Mucosa of rectum (tissue), 2 donors: ENCODE data around the gene ZNRF3.

Experiments
- H3K27ac ChIP-seq, 2 donors: one replicate each; pipeline ENCODE4 v1.7.0; 2013; ENCODE audit warnings: inconsistent platforms in 2 of 2, low read depth in 2 of 2, low read length in 2 of 2
- H3K27me3 ChIP-seq, 2 donors: one replicate each; pipeline ENCODE4 v1.7.0; 2013; ENCODE audit warnings: low read length in 2 of 2; ENCODE audit not compliant: control insufficient read depth in 2 of 2, insufficient read depth in 2 of 2
- H3K36me3 ChIP-seq, 2 donors: one replicate each; pipeline ENCODE4 v1.7.0; 2013; ENCODE audit warnings: low read length in 2 of 2; ENCODE audit not compliant: control insufficient read depth in 2 of 2, insufficient read depth in 2 of 2
- H3K4me1 ChIP-seq, 2 donors: one replicate each; pipeline ENCODE4 v1.7.0; 2013; ENCODE audit warnings: low read length in 2 of 2, mild to moderate bottlenecking in 1 of 2; ENCODE audit not compliant: control insufficient read depth in 2 of 2, insufficient read depth in 2 of 2
- H3K4me3 ChIP-seq, 2 donors: one replicate each; pipeline ENCODE4 v1.7.0; 2013; ENCODE audit warnings: low read length in 2 of 2
- H3K9ac ChIP-seq, 2 donors: one replicate each; pipeline ENCODE4 v1.7.0; 2013; ENCODE audit warnings: low read length in 2 of 2, low read depth in 1 of 2, mild to moderate bottlenecking in 1 of 2
- H3K9me3 ChIP-seq, 2 donors: one replicate each; pipeline ENCODE4 v1.7.0; 2013; ENCODE audit warnings: low read length in 2 of 2; ENCODE audit not compliant: control insufficient read depth in 2 of 2
- donor health status: healthy.
- donor health status: Normal muscosa, but diverticular disease.

Gene ZNRF3

GRCh38 chr22:28992565-28993356 is 109.4 kb downstream of the ZNRF3 start:
- H3K9ac ChIP-seq, result no peak overlapping the region
- no peaks in the 10 kb centered on the region for H3K27me3 ChIP-seq
- H3K27ac ChIP-seq, result no peak overlapping the region
- no peaks in the 10 kb centered on the region for H3K4me1 ChIP-seq
- no peaks in the 10 kb centered on the region for H3K36me3 ChIP-seq
- no peak overlapping the region for H3K4me3 ChIP-seq
- H3K9me3 ChIP-seq, result no peaks in the 10 kb centered on the region

DNA sequence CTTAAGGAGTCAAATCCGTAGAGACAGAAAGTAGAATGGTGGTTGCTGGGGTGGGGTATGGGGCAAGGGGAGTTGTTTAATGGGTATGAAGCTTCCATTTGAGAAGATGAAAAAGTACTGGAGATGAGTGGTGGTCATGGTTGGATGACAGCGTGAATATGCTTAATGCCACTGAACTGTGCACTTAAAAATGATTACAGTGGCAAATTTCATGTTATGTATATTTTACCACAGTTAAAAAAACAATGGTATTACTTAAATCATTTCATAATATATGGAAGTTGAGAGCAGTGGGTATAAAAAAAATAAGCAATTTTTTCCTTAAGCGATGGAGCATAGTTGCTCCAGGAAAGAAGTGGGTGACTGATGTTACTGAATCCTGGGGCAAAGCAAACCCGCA is 111.2 kb downstream of the ZNRF3 start:
- Histone ChIP-seq H3K9ac (no peak overlapping the region), H3K27ac (no peak overlapping the region), H3K4me3 (no peak overlapping the region)

GRCh38 chr22:28995551-28995950 is 112.2 kb downstream of the ZNRF3 start:
- H3K4me3 ChIP-seq, result no peak overlapping the region

More for the DNA sequence above, 111.2 kb downstream of the ZNRF3 start:
- Histone ChIP-seq H3K36me3 (no peaks in the 10 kb centered on the region), H3K4me1 (peaks cover 2% of the 10 kb centered on the region in 2 donors), H3K9me3 (no peaks in the 10 kb centered on the region), H3K27me3 (no peaks in the 10 kb centered on the region)

DNA sequence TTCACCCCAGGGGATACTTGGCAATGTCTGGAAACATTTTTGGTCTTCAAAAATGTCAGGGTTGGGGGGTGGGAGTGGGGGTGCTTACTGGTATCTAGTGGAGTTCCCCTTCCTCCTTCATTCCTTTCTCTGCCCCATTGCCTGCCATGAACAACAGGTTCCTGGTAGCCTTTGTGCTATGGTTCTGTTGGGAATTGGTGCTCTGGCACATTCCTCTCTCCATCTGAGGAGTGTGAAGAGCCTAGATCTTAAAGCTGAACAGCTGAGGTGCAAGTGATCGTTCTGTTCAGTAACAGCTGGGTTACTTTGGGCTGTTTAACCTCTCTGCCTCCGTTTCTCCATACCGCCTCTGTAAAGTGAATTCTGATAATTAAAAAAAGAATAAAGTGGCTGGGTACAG is 114.0 kb downstream of the ZNRF3 start:
- peaks cover 2 to 7% of the 10 kb centered on the region in 2 donors for H3K4me1 ChIP-seq
- no peak overlapping the region for H3K9ac ChIP-seq
- no peaks in the 10 kb centered on the region for H3K9me3 ChIP-seq
- H3K4me3 ChIP-seq, result no peak overlapping the region
- no peak overlapping the region for H3K27ac ChIP-seq
- H3K36me3 ChIP-seq, result no peaks in the 10 kb centered on the region
- no peaks in the 10 kb centered on the region for H3K27me3 ChIP-seq

More at GRCh38 chr22:28995551-28995950, 112.2 kb downstream of the ZNRF3 start:
- Histone ChIP-seq H3K36me3 (no peaks in the 10 kb centered on the region), H3K9me3 (no peaks in the 10 kb centered on the region), H3K27ac (no peak overlapping the region), H3K4me1 (peaks cover 2 to 7% of the 10 kb centered on the region in 2 donors), H3K9ac (no peak overlapping the region), H3K27me3 (no peaks in the 10 kb centered on the region)

DNA sequence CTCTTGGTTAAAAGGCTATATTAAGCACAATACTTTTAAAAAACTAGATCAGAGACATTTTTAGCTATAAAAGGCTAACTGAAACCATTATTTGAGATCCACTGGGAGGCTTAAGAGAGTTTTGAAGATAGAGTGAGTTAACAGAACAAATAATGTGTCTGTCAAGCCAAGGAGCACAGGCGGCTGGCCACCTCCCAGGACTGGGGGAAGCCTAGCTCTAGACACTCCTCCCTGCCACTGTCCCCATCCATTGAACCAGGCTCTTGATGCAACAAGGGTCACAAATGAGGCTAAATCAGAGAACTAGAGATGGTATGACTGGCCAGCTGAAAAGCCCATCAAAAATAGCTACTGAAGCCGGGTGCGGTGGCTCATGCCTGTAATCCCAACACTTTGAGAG is 115.3 kb downstream of the ZNRF3 start:
- H3K36me3 ChIP-seq, result no peaks in the 10 kb centered on the region
- H3K4me3 ChIP-seq, result no peak overlapping the region
- H3K4me1 ChIP-seq, result peaks cover 2 to 7% of the 10 kb centered on the region in 2 donors
- no peak overlapping the region for H3K27ac ChIP-seq
- H3K9me3 ChIP-seq, result no peaks in the 10 kb centered on the region
- H3K9ac ChIP-seq, result no peak overlapping the region
- no peaks in the 10 kb centered on the region for H3K27me3 ChIP-seq

DNA sequence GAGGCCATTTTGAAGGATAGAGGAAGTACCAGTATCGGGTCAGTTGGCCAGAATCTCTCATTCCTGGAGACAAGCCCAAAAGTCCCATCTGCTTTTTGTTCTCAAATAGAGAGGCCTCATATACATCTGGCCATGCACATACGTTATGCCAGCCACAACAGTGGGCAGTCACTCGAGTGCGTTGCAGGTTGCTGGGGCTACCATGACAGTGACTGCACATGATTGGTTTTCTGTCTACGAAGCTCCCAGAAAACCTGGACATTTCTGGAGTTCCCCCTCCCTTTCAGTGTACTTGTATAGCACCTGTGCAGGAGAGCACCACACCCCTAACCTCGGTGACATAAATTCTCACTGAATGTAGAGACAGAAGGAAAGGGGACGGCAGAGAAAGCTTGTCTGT is 116.1 kb downstream of the ZNRF3 start:
- Histone ChIP-seq H3K9me3 (no peaks in the 10 kb centered on the region), H3K9ac (no peak overlapping the region), H3K27ac (no peak overlapping the region), H3K4me1 (peaks cover 2 to 7% of the 10 kb centered on the region in 2 donors), H3K36me3 (no peaks in the 10 kb centered on the region), H3K4me3 (no peak overlapping the region), H3K27me3 (no peaks in the 10 kb centered on the region)

GRCh38 chr22:28999919-29000556 is 116.7 kb downstream of the ZNRF3 start:
- no peak overlapping the region for H3K9ac ChIP-seq
- no peaks in the 10 kb centered on the region for H3K27me3 ChIP-seq
- H3K9me3 ChIP-seq, result no peaks in the 10 kb centered on the region
- no peaks in the 10 kb centered on the region for H3K36me3 ChIP-seq
- peaks cover 6 to 11% of the 10 kb centered on the region in 2 donors for H3K4me1 ChIP-seq
- no peak overlapping the region for H3K4me3 ChIP-seq
- H3K27ac ChIP-seq, result no peak overlapping the region

DNA sequence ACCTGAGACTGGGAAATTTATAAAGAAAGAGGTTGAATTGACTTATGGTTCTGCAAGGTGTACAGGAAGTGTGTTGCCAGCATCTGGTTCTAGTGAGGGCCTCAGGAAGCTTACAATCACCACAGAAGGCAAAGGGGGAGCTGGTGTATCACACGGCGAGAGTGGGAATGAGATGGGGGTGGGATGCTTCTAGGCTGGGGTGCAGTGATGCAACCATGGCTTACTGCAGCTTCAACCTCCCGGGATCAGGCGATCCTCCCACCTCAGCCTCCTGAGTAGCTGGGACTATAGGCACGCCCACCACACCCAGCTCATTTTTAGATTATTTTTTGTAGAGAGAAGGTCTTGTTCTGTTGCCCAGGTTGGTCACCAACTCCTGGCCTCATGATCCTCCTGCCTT is 117.3 kb downstream of the ZNRF3 start:
- no peaks in the 10 kb centered on the region for H3K27me3 ChIP-seq
- H3K27ac ChIP-seq, result no peak overlapping the region
- no peaks in the 10 kb centered on the region for H3K9me3 ChIP-seq
- H3K9ac ChIP-seq, result no peak overlapping the region
- no peaks in the 10 kb centered on the region for H3K36me3 ChIP-seq
- H3K4me1 ChIP-seq, result peaks cover 12 to 17% of the 10 kb centered on the region in 2 donors
- no peak overlapping the region for H3K4me3 ChIP-seq

DNA sequence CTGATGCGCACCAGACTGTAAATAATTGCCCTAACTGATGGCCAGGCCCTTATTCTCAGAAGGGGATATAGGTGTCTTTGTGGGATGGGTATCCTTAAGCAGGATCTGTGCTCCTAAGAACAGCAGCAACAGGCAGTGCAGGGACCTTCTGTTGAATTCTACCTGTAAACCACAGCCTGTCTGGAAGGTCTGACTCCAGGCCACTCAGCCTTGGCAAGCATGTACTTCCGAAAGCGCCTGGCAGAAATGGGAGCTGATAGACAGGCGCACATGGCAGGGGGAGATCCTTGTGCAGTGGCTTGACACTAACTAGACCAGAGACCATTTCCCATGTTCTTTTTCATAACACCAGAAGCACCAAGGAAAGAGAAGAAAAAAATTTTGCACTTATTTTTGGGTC is 119.2 kb downstream of the ZNRF3 start:
- Histone ChIP-seq H3K9ac (no peak overlapping the region), H3K4me3 (no peak overlapping the region), H3K36me3 (no peaks in the 10 kb centered on the region), H3K9me3 (no peaks in the 10 kb centered on the region), H3K27ac (no peak overlapping the region), H3K27me3 (no peaks in the 10 kb centered on the region), H3K4me1 (peaks cover 12 to 17% of the 10 kb centered on the region in 2 donors)

DNA sequence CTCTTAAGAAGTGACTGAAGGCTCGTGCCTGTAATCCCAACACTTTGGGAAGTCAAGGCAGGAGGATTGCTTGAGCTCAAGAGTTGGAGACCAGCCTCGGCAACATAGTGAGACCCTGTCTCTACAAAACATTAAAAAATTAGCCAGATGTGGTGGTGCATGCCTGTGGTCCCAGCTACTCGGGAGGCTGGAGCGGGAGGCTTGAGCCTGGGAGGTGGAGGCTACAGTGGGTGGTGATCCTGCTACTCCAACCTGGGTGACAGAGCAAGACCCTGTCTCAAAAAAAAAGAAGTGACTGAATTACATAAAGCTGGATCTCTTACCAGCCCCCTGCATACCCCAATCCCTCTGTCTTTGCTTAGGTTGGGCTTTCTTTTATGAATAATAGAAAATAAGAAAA is 120.2 kb downstream of the ZNRF3 start:
- no peaks in the 10 kb centered on the region for H3K27me3 ChIP-seq
- H3K9ac ChIP-seq, result no peak overlapping the region
- H3K4me3 ChIP-seq, result no peak overlapping the region
- peak overlapping the region in 1 of 2 donors; percentile 26 for H3K27ac ChIP-seq
- H3K9me3 ChIP-seq, result no peaks in the 10 kb centered on the region
- peaks cover 12 to 17% of the 10 kb centered on the region in 2 donors for H3K4me1 ChIP-seq
- H3K36me3 ChIP-seq, result no peaks in the 10 kb centered on the region
